ENCODE measurements around the gene ZNF793.

ZNF793 gene

DNA sequence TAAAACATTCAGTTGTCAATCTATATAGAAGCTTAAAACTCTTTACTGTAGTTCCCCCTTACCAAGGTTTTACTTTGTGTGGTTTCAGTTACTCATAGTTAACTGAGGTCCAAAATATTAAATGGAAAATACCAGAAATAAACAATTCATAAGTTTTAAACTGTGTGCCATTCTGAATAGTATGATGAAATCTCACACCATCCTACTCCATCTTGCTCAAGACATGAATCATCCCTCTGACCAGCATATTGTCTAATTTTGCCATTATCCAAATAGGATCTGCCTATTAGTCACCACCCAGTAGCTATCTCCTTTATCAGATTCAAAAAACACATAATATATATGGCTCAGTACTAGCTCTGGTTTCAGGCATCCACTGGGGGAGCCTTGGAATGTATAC lies 65.5 kb downstream of the ZNF793 start:
- no peak for DNase-seq

DNA sequence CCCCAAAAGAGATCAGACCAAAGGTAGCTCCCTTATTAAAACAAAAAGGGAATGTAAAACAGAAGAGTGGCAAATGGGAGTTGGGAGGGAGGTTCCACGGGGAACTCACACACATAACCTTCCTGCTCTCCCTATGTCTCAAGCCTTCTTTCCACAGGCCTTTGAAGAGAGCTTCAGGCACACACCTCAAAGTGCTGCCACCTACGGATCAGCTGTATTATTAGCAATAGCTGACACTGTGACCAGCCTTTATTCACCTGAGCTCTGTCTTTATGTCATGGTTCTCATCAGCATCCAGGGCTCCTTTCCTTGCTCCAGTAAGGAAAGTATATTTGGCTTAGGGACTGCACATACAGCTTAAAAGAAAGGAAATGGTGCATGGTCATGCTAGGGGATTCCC lies 76.6 kb downstream of the ZNF793 start:
- no peak for DNase-seq

Measured in DMS79 treated with DMSO at 0.1 percent for 48 hours (cell line).